Adrenal gland (tissue), 5 donors: ENCODE results near the gene SPDYC.

Experiments used
- CTCF ChIP-seq, 6 experiments: fragments of 450-650 bp in 4 of 6; fragments of 200-600 bp in 2 of 6; sonication (generic) in 1 of 6; IDR thresholded peaks; 1 replicate in 5 of 6; 2 replicates in 1 of 6; pipeline versions ENCODE4 v1.5.1 to v1.8.0; 2016 to 2021; ENCODE audit warnings: antibody characterized with exemption in 6 of 6, mild to moderate bottlenecking in 2 of 6, moderate library complexity in 1 of 6
- POLR2A ChIP-seq, 2 donors: fragments of 450-650 bp; IDR thresholded peaks; one replicate each; pipeline ENCODE4 v1.6.1; 2017; ENCODE audit warnings: antibody characterized with exemption in 2 of 2, mild to moderate bottlenecking in 2 of 2, moderate library complexity in 1 of 2
- donor health status: DM: no; HTN: no; CAD: no.

DNA sequence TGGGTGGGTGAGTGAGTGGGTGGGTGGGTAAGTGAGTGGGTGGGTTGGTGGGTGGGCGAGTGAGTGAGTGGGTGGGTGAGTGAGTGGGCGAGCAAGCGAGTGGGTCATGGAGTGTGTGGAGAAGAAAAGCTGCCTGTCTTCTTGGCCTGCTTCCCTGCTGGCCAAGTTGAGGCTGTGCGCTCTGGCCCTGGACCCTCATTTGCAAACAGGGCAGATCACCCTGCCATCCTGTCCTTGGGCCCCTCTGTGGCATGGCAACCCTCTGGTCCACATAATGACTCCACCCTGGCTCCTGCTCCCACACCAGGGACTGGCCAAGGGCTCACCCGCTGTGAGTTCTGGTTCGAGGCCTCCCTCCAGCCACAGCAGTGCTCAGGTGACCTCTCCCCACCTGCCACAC is 46.8 kb downstream of the SPDYC start:
- TF ChIP-seq CTCF (IDR thresholded peaks at IDR 0.05) (no peak), POLR2A (IDR thresholded peaks at IDR 0.05) (no peak)
